SK-N-MC (cell line): ENCODE measurements around the gene DUSP12.

Experiments used
- DNase-seq: peaks from one replicate; pipeline ENCODE4 v3.0.0-alpha.2; 2011; ENCODE audit warnings: low read depth, low spot score
- H3K27ac ChIP-seq: fragments of 200-600 bp; sonication (generic); 2 replicates; pipeline ENCODE4 v1.5.1; 2016; ENCODE audit warnings: mixed run types
- H3K36me3 ChIP-seq: fragments of 200-600 bp; sonication (generic); 2 replicates; pipeline ENCODE4 v1.6.1; 2017; ENCODE audit warnings: antibody characterized with exemption, low read length, mixed read lengths; ENCODE audit not compliant: insufficient read depth
- H3K4me3 ChIP-seq: fragments of 200-600 bp; sonication (generic); 2 replicates; pipeline ENCODE4 v1.5.1; 2016
- H3K9ac ChIP-seq: fragments of 200-600 bp; sonication (generic); 2 replicates; pipeline ENCODE4 v1.8.0; 2017; ENCODE audit warnings: mixed run types, mixed read lengths; ENCODE audit not compliant: insufficient read length
- H3K9me3 ChIP-seq: fragments of 200-600 bp; sonication (generic); 2 replicates; pipeline ENCODE4 v1.6.1; 2017; ENCODE audit warnings: low read depth, mild to moderate bottlenecking, antibody characterized with exemption, low read length, moderate library complexity, mixed read lengths
- EZH2 ChIP-seq: fragments of 200-600 bp; sonication (generic); IDR thresholded peaks from one replicate; pipeline ENCODE4 v1.6.1; 2017; ENCODE audit warnings: antibody characterized with exemption
- FOXP2 ChIP-seq: optimal IDR thresholded peaks from 2 replicates; pipeline ENCODE3; 2011; ENCODE audit warnings: mild to moderate bottlenecking, moderate library complexity; ENCODE audit not compliant: insufficient read depth; ENCODE audit errors: extremely low read length, control extremely low read depth
- POLR2AphosphoS5 ChIP-seq: IDR thresholded peaks from 2 replicates; pipeline ENCODE4 v1.6.1; 2012; ENCODE audit warnings: mild to moderate bottlenecking, low read depth, low read length, borderline replicate concordance

The DUSP12 gene

GRCh38 chr1:161733526-161733925 lies 16.1 kb upstream of the DUSP12 start:
- TF ChIP-seq EZH2: no peak
- no peak for TF ChIP-seq POLR2AphosphoS5
- no peak for TF ChIP-seq FOXP2
- H3K27ac ChIP-seq: no peak overlapping the region
- H3K9ac ChIP-seq: no peak overlapping the region
- no peaks in the 10 kb centered on the region for H3K9me3 ChIP-seq
- DNase-seq: no peak
- H3K4me3 ChIP-seq: no peak overlapping the region
- H3K36me3 ChIP-seq: no peaks in the 10 kb centered on the region

- no peak for DNase-seq
- H3K9ac ChIP-seq: no peak overlapping the region
- no peak overlapping the region for H3K27ac ChIP-seq
- H3K4me3 ChIP-seq: no peak overlapping the region
- no peaks in the 10 kb centered on the region for H3K36me3 ChIP-seq
- H3K9me3 ChIP-seq: no peaks in the 10 kb centered on the region
- TF ChIP-seq POLR2AphosphoS5 (no peak), EZH2 (no peak), FOXP2 (no peak)
Observed at GRCh38 chr1:161735837-161736236, 13.7 kb upstream of the DUSP12 start.

- no peaks in the 10 kb centered on the region for H3K9me3 ChIP-seq
- no peak overlapping the region for H3K9ac ChIP-seq
- no peaks in the 10 kb centered on the region for H3K36me3 ChIP-seq
- no peak overlapping the region for H3K4me3 ChIP-seq
- H3K27ac ChIP-seq: no peak overlapping the region
- no peak for TF ChIP-seq FOXP2
- no peak for TF ChIP-seq EZH2
- no peak for TF ChIP-seq POLR2AphosphoS5
- no peak for DNase-seq
Observed at GRCh38 chr1:161736335-161736969, 13.1 kb upstream of the DUSP12 start.

GRCh38 chr1:161737625-161738024 lies 12.0 kb upstream of the DUSP12 start:
- H3K27ac ChIP-seq: no peak overlapping the region
- H3K9ac ChIP-seq: no peak overlapping the region

DNA sequence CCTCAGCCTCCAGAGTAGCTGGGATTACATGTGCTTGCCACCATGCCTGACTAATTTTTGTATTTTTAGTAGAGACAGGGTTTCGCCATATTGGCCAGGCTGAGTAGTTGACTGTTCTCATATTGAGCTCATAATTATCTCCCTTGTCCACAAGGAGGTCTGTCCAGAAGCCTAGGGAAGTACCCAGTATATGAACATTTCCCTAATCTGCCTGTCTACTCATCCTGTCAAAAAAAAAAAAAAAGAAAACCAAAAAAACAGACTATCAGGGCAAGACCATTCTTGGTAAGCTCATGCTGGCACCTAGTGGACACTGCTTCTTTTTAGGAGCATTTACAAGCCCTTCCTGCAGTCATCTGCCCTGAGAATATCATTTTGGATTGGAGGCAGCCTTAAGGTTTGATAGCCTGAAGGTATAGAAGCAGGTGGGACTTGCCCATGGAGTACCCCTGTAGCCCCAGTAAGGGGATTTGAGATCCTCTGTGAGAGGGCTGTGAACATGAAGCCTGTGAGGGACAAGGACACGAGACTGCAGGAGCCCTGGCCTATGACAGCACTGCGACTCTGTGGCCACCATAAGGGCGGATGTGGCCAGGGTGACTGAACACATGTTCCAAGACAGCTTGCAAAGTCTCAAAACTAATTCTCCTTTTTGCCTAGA lies 10.8 kb upstream of the DUSP12 start:
- no peaks in the 10 kb centered on the region for H3K36me3 ChIP-seq
- no peak overlapping the region for H3K9ac ChIP-seq
- TF ChIP-seq POLR2AphosphoS5: no peak
- TF ChIP-seq EZH2: no peak
- no peak overlapping the region for H3K4me3 ChIP-seq
- no peaks in the 10 kb centered on the region for H3K9me3 ChIP-seq
- H3K27ac ChIP-seq: no peak overlapping the region
- no peak for DNase-seq

More at GRCh38 chr1:161737625-161738024, 12.0 kb upstream of the DUSP12 start:
- Histone ChIP-seq H3K36me3 (no peaks in the 10 kb centered on the region), H3K9me3 (no peaks in the 10 kb centered on the region), H3K4me3 (no peak overlapping the region)
- no peak for TF ChIP-seq FOXP2
- TF ChIP-seq POLR2AphosphoS5: no peak
- TF ChIP-seq EZH2: no peak
- DNase-seq: no peak

- H3K9ac ChIP-seq: no peak overlapping the region
- no peak for TF ChIP-seq FOXP2
- no peak for TF ChIP-seq EZH2
- no peak for TF ChIP-seq POLR2AphosphoS5
- DNase-seq: no peak
Observed at GRCh38 chr1:161739865-161740566, 9.6 kb upstream of the DUSP12 start.

DNA sequence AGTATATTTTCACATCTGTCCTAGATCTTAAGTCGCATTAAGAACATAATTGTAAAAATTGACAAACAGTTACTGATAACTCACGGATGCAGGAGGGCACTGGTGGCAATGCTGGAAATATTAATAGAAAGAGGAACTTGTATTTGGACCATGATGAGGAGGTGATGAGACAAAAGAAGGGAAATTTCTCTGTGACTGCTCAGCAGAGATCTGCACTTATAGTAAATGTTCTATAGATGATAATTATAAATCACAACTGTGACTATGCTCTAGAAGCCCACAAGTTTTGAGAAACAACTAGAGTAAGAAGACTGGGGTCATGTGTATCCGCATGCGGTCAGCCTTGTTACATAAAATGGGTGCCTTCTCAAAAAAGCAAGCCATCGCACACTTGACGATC lies 8.7 kb upstream of the DUSP12 start:
- H3K9ac ChIP-seq: no peak overlapping the region
- no peaks in the 10 kb centered on the region for H3K9me3 ChIP-seq
- TF ChIP-seq FOXP2: no peak
- TF ChIP-seq EZH2: no peak
- no peak for TF ChIP-seq POLR2AphosphoS5
- no peak overlapping the region for H3K27ac ChIP-seq
- no peak overlapping the region for H3K4me3 ChIP-seq
- no peak for DNase-seq
- H3K36me3 ChIP-seq: no peaks in the 10 kb centered on the region

More at GRCh38 chr1:161739865-161740566, 9.6 kb upstream of the DUSP12 start:
- no peaks in the 10 kb centered on the region for H3K9me3 ChIP-seq
- no peak overlapping the region for H3K27ac ChIP-seq
- H3K4me3 ChIP-seq: no peak overlapping the region
- H3K36me3 ChIP-seq: no peaks in the 10 kb centered on the region

- TF ChIP-seq EZH2 (no peak), POLR2AphosphoS5 (no peak), FOXP2 (no peak)
- Histone ChIP-seq H3K27ac (no peak overlapping the region), H3K9me3 (no peaks in the 10 kb centered on the region), H3K4me3 (no peak overlapping the region), H3K9ac (no peak overlapping the region), H3K36me3 (no peaks in the 10 kb centered on the region)
- no peak for DNase-seq
Observed at GRCh38 chr1:161743231-161743630, 6.4 kb upstream of the DUSP12 start.
